Measurements from ENCODE around the gene POLR3E.
A peak's percentile ranks its signal among the peaks of the same experiment; 100 is the strongest.

- TF ChIP-seq CTCF (IDR thresholded peaks at IDR 0.05) = no peak
- TF ChIP-seq POLR2A (IDR thresholded peaks at IDR 0.05) = no peak
- peak; percentile 79 for TF ChIP-seq EP300 (IDR thresholded peaks at IDR 0.05)
Observed at GRCh38 chr16:22370038-22370820, 73.0 kb downstream of the POLR3E start.

All from gastroesophageal sphincter (tissue), 3 donors.